Umbilical cord (tissue), 2 donors: ENCODE data around the gene COPZ2. TPM values are rescaled to one million over a fixed set of nuclear protein-coding genes. Genes with fewer than 3 reads are reported as not detected.
"Not testable (repeated sequence)": the region's sequence is repeated elsewhere in the genome, so short reads cannot be mapped to it uniquely, and the experiment has no call there.

Experiments used
- DNase-seq: peaks from one replicate; pipeline ENCODE4 v3.0.0-alpha.2; 2015; ENCODE audit warnings: low spot score
- total RNA-seq: library from RNA; depleted of rRNA; stranded (reverse); fragments of >200 nt; gene quantifications from one replicate; pipeline ENCODE4 v1.2.3, GENCODE V29; 2014; ENCODE audit warnings: low replicate concordance; ENCODE audit not compliant: insufficient read depth

The COPZ2 gene
- total RNA-seq, 1 donor from 2014 or later = 129 TPM

GRCh38 chr17:48031966-48032365 is 5.6 kb downstream of the COPZ2 start:
- no peak for DNase-seq

GRCh38 chr17:48030531-48030930 is 7.1 kb downstream of the COPZ2 start:
- DNase-seq = peak; percentile 81

GRCh38 chr17:48028736-48029135 is 8.9 kb downstream of the COPZ2 start:
- DNase-seq = no peak

GRCh38 chr17:48027322-48027981 is 10.1 kb downstream of the COPZ2 start:
- DNase-seq = no peak

GRCh38 chr17:48026502-48027321 is 10.9 kb downstream of the COPZ2 start:
- DNase-seq = peak; percentile 99

GRCh38 chr17:48025904-48026501 is 11.6 kb downstream of the COPZ2 start:
- no peak for DNase-seq

GRCh38 chr17:48025040-48025903 is 12.3 kb downstream of the COPZ2 start:
- DNase-seq = peak; percentile 98

GRCh38 chr17:48024149-48025039 is 13.2 kb downstream of the COPZ2 start:
- DNase-seq = no peak

- peak; percentile 83 for DNase-seq
Observed at GRCh38 chr17:48023400-48024148, 14.0 kb downstream of the COPZ2 start.

GRCh38 chr17:48022901-48023300 is 14.7 kb downstream of the COPZ2 start:
- peak; percentile 48 for DNase-seq

- DNase-seq = no peak
Observed at GRCh38 chr17:48021934-48022333, 15.7 kb downstream of the COPZ2 start.

- DNase-seq = not testable (repeated sequence)
Observed at GRCh38 chr17:48017817-48018158, 19.8 kb downstream of the COPZ2 start.

GRCh38 chr17:48016112-48016511 is 21.5 kb downstream of the COPZ2 start:
- DNase-seq = peak; percentile 93

GRCh38 chr17:48014595-48015111 is 22.9 kb downstream of the COPZ2 start:
- peak; percentile 84 for DNase-seq

GRCh38 chr17:48013876-48014594 is 23.6 kb downstream of the COPZ2 start:
- DNase-seq = no peak

GRCh38 chr17:48012654-48013053 is 24.9 kb downstream of the COPZ2 start:
- no peak for DNase-seq

- peak; percentile 52 for DNase-seq
Observed at GRCh38 chr17:48012151-48012520, 25.5 kb downstream of the COPZ2 start.

GRCh38 chr17:48011405-48012150 is 26.0 kb downstream of the COPZ2 start:
- DNase-seq = peak; percentile 53
